Caco-2 (cell line): ENCODE results near the gene NBAS. TPM values are rescaled to one million over a fixed set of nuclear protein-coding genes. Genes with fewer than 3 reads are reported as not detected.
A peak's percentile ranks its signal among the peaks of the same experiment; 100 is the strongest.

Experiments
- BruUV-seq: library from RNA; stranded (reverse); fragments of 400-500 nt; replicated peaks from 2 replicates; lab custom pipeline; 2021; lab: Mats Ljungman, UMichigan
- CTCF ChIA-PET: fragments of 300-600 bp; sonication (Branson Sonifier 250); formaldehyde crosslinking; loops from one replicate; lab custom pipeline; 2022; ENCODE audit warnings: antibody characterized with exemption; lab: Charles Lee
- POLR2A ChIA-PET: fragments of 300-600 bp; sonication (Branson Sonifier 250); formaldehyde crosslinking; loops from one replicate; lab custom pipeline; 2022; ENCODE audit warnings: antibody characterized with exemption; lab: Charles Lee
- DNase-seq, 2 experiments: peaks; one replicate each; pipeline versions ENCODE4 v3.0.0 to v3.0.0-alpha.2; 2020 to 2022
- H3K27me3 ChIP-seq: replicated peaks from 2 replicates; pipeline ENCODE4 v1.6.0; 2011; ENCODE audit warnings: low read length; ENCODE audit not compliant: control insufficient read depth, insufficient read depth
- H3K36me3 ChIP-seq: 2 replicates; pipeline ENCODE4 v1.5.1; 2011; ENCODE audit warnings: low read length; ENCODE audit not compliant: control insufficient read depth, insufficient read depth
- H3K4me1 ChIP-seq: fragments of 250-450 bp; sonication (Bioruptor Pico); 2 replicates; pipeline ENCODE4 v1.5.1; 2020; ENCODE audit warnings: mild to moderate bottlenecking
- H3K4me3 ChIP-seq: 2 replicates; pipeline ENCODE4 v1.5.1; 2011; ENCODE audit warnings: low read depth, mild to moderate bottlenecking, control low read depth, low read length
- H3K9me3 ChIP-seq: fragments of 250-450 bp; sonication (Bioruptor Pico); 2 replicates; pipeline ENCODE4 v1.5.1; 2020; ENCODE audit warnings: mild to moderate bottlenecking, moderate library complexity
- H3K27ac Mint-ChIP-seq: one replicate; pipeline ENCODE4 v1.8.0; 2022; ENCODE audit warnings: mixed read lengths; ENCODE audit not compliant: unreplicated experiment
- H3K27me3 Mint-ChIP-seq: one replicate; pipeline ENCODE4 v1.8.0; 2022; ENCODE audit warnings: mixed read lengths; ENCODE audit not compliant: insufficient read depth, unreplicated experiment
- H3K36me3 Mint-ChIP-seq: one replicate; pipeline ENCODE4 v1.8.0; 2022; ENCODE audit warnings: mild to moderate bottlenecking, mixed read lengths; ENCODE audit not compliant: insufficient read depth, unreplicated experiment
- H3K4me1 Mint-ChIP-seq: one replicate; pipeline ENCODE4 v1.8.0; 2022; ENCODE audit warnings: low read depth, mixed read lengths; ENCODE audit not compliant: unreplicated experiment
- H3K4me3 Mint-ChIP-seq: one replicate; pipeline ENCODE4 v1.8.0; 2022; ENCODE audit warnings: mild to moderate bottlenecking, moderate library complexity, mixed read lengths; ENCODE audit not compliant: unreplicated experiment
- H3K9me3 Mint-ChIP-seq: one replicate; pipeline ENCODE4 v1.8.0; 2022; ENCODE audit warnings: mixed read lengths; ENCODE audit not compliant: unreplicated experiment
- CTCF ChIP-seq, 2 experiments: fragments of 200-600 bp in 1 of 2; IDR thresholded peaks; 1 replicate in 1 of 2; 2 replicates in 1 of 2; pipeline versions ENCODE4 v1.5.1 to v1.8.0; 2011 to 2022; ENCODE audit warnings: antibody characterized with exemption in 1 of 2, control low read depth in 1 of 2, inconsistent platforms in 1 of 2, low read depth in 1 of 2, low read length in 1 of 2, mild to moderate bottlenecking in 1 of 2, moderate library complexity in 1 of 2; ENCODE audit not compliant: insufficient read depth in 1 of 2, severe bottlenecking in 1 of 2, unreplicated experiment in 1 of 2
- intact Hi-C: fragments of 100-400 bp; cut with micrococcal nuclease; formaldehyde crosslinking; loops from one replicate; pipeline ENCODE4 v1.10.0; 2022; ENCODE audit not compliant: unreplicated experiment
- total RNA-seq: library from RNA; stranded (reverse); gene quantifications from 2 replicates; pipeline ENCODE4 v1.2.3, GENCODE V29; 2022

Gene NBAS
- total RNA-seq, 1 experiment from 2014 or later: 31.1 TPM

DNA sequence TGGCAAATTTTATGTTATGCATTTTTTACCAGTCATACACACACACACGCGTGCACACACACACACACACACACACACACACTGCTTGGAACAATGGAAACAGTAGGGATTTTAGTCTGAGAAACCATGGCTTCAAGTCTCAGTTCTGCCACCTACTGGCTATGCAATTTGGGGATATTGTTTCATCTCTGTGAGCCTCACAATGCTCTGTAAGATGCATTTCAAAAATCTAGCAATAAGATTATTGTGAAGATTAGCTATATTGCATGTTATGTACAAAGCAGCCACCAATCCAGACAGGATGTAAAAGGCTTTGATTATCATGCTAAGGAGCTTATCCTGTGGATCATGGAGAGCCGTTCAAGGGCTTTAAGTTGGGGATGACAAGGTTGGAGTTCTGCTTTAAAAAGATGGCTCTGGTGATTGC is 401.4 kb downstream of the NBAS start:
- Mint-ChIP-seq H3K27ac (no peak overlapping the region), H3K4me1 (no peaks in the 10 kb centered on the region), H3K4me3 (no peak overlapping the region), H3K9me3 (no peaks in the 10 kb centered on the region), H3K27me3 (no peaks in the 10 kb centered on the region), H3K36me3 (peaks cover 10% of the 10 kb centered on the region)
- no peaks in the 10 kb centered on the region for H3K27me3 ChIP-seq
- peaks cover 1% of the 10 kb centered on the region; the same call in 1 of the 2 replicates for H3K4me1 ChIP-seq
- no peaks in the 10 kb centered on the region for H3K36me3 ChIP-seq
- peak; percentile 34 to 41 for TF ChIP-seq CTCF (IDR thresholded peaks at IDR 0.05; ENCODE audit: insufficient read depth in 1 of 2, low read depth in 1 of 2, low read length in 1 of 2, severe bottlenecking in 1 of 2, unreplicated experiment in 1 of 2)
- no peaks in the 10 kb centered on the region for H3K9me3 ChIP-seq
- intact Hi-C loops: loop anchor here (10.0 kb wide), 1 partner anchor 255 kb away; no protein-coding TSS in a partner anchor
- DNase-seq: peak in 1 of 2 experiments; percentile 35
- ChIA-PET POLR2A (no interaction called here), CTCF (interaction anchor here (0.6 kb wide), 1 partner anchor 366 kb away, joined by 5 read pairs; no protein-coding TSS in a partner anchor)
- BruUV-seq: no TSS peak
- no peak overlapping the region for H3K4me3 ChIP-seq

DNA sequence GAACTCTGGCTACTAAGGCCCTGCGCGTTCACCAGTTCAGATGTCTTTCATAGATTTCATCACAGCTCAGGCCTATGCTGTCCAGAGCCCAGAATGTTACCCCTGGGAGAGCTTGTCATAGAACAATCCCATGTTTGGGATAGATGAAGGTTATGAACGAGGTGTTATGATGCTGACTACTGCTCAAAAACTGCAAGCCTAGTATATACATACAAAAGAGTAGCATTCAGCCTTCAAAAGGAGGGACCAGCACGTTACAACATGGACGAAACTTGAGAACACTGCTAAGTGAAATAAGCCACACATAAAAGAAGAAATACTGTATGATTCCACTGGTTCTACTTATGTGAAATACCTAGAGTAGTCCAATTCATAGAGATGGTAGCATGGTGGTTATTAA is 401.9 kb downstream of the NBAS start:
- no peaks in the 10 kb centered on the region for H3K27me3 ChIP-seq
- intact Hi-C loops: no loop called here
- Mint-ChIP-seq H3K27ac (no peak overlapping the region), H3K9me3 (no peaks in the 10 kb centered on the region), H3K27me3 (no peaks in the 10 kb centered on the region), H3K4me3 (no peak overlapping the region), H3K36me3 (peaks cover 10% of the 10 kb centered on the region), H3K4me1 (no peaks in the 10 kb centered on the region)
- no TSS peak for BruUV-seq
- no peak for DNase-seq
- no peak overlapping the region for H3K4me3 ChIP-seq
- peaks cover 7% of the 10 kb centered on the region for H3K4me1 ChIP-seq
- no peaks in the 10 kb centered on the region for H3K9me3 ChIP-seq
- ChIA-PET CTCF (no interaction called here), POLR2A (no interaction called here)
- no peak for TF ChIP-seq CTCF (IDR thresholded peaks at IDR 0.05; ENCODE audit: insufficient read depth in 1 of 2, low read depth in 1 of 2, low read length in 1 of 2, severe bottlenecking in 1 of 2, unreplicated experiment in 1 of 2)
- H3K36me3 ChIP-seq: no peaks in the 10 kb centered on the region

DNA sequence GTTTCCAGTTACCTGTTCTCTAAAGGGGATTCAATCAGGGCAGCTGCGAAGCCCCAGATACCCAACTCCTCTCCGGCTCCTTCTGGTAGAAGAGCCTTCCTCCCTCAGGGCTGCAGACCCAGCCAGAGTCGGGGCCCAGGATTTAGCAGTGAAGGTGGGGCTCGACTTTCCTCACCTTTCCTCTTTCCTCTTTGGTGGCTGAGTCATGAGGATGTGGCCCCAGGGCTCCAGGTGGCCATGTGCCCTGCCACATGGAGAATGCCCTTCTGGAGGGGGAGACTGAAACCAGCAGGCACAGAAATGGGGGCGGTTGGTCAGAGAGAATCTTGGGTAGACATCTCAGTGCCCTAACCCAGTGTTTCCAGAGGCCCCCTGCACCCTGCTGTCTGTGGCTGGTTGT is 402.6 kb downstream of the NBAS start:
- TF ChIP-seq CTCF (IDR thresholded peaks at IDR 0.05; ENCODE audit: insufficient read depth in 1 of 2, low read depth in 1 of 2, low read length in 1 of 2, severe bottlenecking in 1 of 2, unreplicated experiment in 1 of 2): no peak

More for the DNA sequence above, 402.6 kb downstream of the NBAS start:
- no peak for DNase-seq
- BruUV-seq: no TSS peak
- no peaks in the 10 kb centered on the region for H3K9me3 Mint-ChIP-seq
- intact Hi-C loops: no loop called here
- Histone ChIP-seq H3K27me3 (no peaks in the 10 kb centered on the region), H3K9me3 (no peaks in the 10 kb centered on the region), H3K36me3 (no peaks in the 10 kb centered on the region), H3K4me1 (peaks cover 14% of the 10 kb centered on the region), H3K4me3 (no peak overlapping the region)
- CTCF ChIA-PET: no interaction called here
- H3K27ac Mint-ChIP-seq: no peak overlapping the region
- H3K27me3 Mint-ChIP-seq: no peaks in the 10 kb centered on the region
- H3K36me3 Mint-ChIP-seq: peaks cover 10% of the 10 kb centered on the region
- POLR2A ChIA-PET: no interaction called here
- no peak overlapping the region for H3K4me3 Mint-ChIP-seq
- H3K4me1 Mint-ChIP-seq: no peaks in the 10 kb centered on the region
